PC-3 (cell line): ENCODE results near the gene CCR6. TPM values are rescaled to one million over a fixed set of nuclear protein-coding genes. Genes with fewer than 3 reads are reported as not detected.

Source experiments
- ATAC-seq: fragments of 200-7000 bp; cut with Tn5 transposase; 2 replicates; pipeline ENCODE4 v1.9.1; 2020; ENCODE audit warnings: mild to moderate bottlenecking, moderate library complexity
- BruUV-seq: library from RNA; stranded (reverse); fragments of 400-500 nt; replicated peaks from 2 replicates; lab custom pipeline; 2021; lab: Mats Ljungman, UMichigan
- CTCF ChIA-PET: fragments of 300-600 bp; sonication (Branson Sonifier 250); formaldehyde crosslinking; loops from one replicate; lab custom pipeline; 2022; ENCODE audit warnings: antibody characterized with exemption; lab: Charles Lee
- POLR2A ChIA-PET: fragments of 300-600 bp; sonication (Branson Sonifier 250); formaldehyde crosslinking; loops from one replicate; lab custom pipeline; 2022; ENCODE audit warnings: antibody characterized with exemption; ENCODE audit not compliant: unreplicated experiment; lab: Charles Lee
- DNase-seq: peaks from one replicate; pipeline ENCODE4 v3.0.0-alpha.2; 2015
- H2AFZ ChIP-seq: fragments of 300-600 bp; sonication (generic); 2 replicates; pipeline ENCODE4 v1.6.0; 2016; ENCODE audit warnings: antibody characterized with exemption, low read length
- H3F3A ChIP-seq: fragments of 300-600 bp; sonication (generic); one replicate; pipeline ENCODE4 v1.6.0; 2017; ENCODE audit warnings: antibody characterized with exemption, low read length, control low read depth, mild to moderate bottlenecking; ENCODE audit not compliant: unreplicated experiment
- H3K27ac ChIP-seq: fragments of 300-600 bp; sonication (generic); 2 replicates; pipeline ENCODE4 v1.5.1; 2016; ENCODE audit warnings: mild to moderate bottlenecking, low read length
- H3K27me3 ChIP-seq: fragments of 300-600 bp; sonication (generic); 2 replicates; pipeline ENCODE4 v1.6.1; 2016; ENCODE audit warnings: low read length, mixed read lengths
- H3K36me3 ChIP-seq: fragments of 300-600 bp; sonication (generic); 2 replicates; pipeline ENCODE4 v1.6.1; 2016; ENCODE audit warnings: low read depth, mixed run types, low read length, mixed read lengths
- H3K4me1 ChIP-seq: fragments of 300-600 bp; sonication (generic); 2 replicates; pipeline ENCODE4 v1.5.1; 2016; ENCODE audit warnings: low read length; ENCODE audit not compliant: insufficient read depth
- H3K4me2 ChIP-seq: fragments of 300-600 bp; sonication (generic); 2 replicates; pipeline ENCODE4 v1.6.0; 2016; ENCODE audit warnings: low read length
- H3K4me3 ChIP-seq: fragments of 300-600 bp; sonication (generic); 2 replicates; pipeline ENCODE4 v1.5.1; 2016; ENCODE audit warnings: mild to moderate bottlenecking, low read length, mixed read lengths
- H3K79me2 ChIP-seq: fragments of 300-600 bp; sonication (generic); 2 replicates; pipeline ENCODE4 v1.6.1; 2017; ENCODE audit warnings: low read length, mixed read lengths
- H3K9ac ChIP-seq: fragments of 300-600 bp; sonication (generic); 2 replicates; pipeline ENCODE4 v1.6.0; 2016; ENCODE audit warnings: mild to moderate bottlenecking, low read length
- H3K9me2 ChIP-seq: fragments of 300-600 bp; sonication (generic); replicated peaks from 2 replicates; pipeline ENCODE4 v1.6.1; 2016; ENCODE audit warnings: mixed run types, low read length, mixed read lengths
- H3K9me3 ChIP-seq: fragments of 300-600 bp; sonication (generic); 2 replicates; pipeline ENCODE4 v1.6.1; 2016; ENCODE audit warnings: low read length, mixed read lengths
- H4K20me1 ChIP-seq: fragments of 300-600 bp; sonication (generic); 2 replicates; pipeline ENCODE4 v1.6.1; 2016; ENCODE audit warnings: low read length, mixed read lengths
- CTCF ChIP-seq: fragments of 300-600 bp; sonication (generic); conservative IDR thresholded peaks from 2 replicates; pipeline ENCODE4 v1.5.1; 2017; ENCODE audit warnings: antibody characterized with exemption, low read depth, mild to moderate bottlenecking, low read length
- EZH2 ChIP-seq: fragments of 300-600 bp; sonication (generic); IDR thresholded peaks from one replicate; pipeline ENCODE4 v1.6.1; 2017; ENCODE audit warnings: antibody characterized with exemption, mild to moderate bottlenecking, low read length; ENCODE audit not compliant: unreplicated experiment
- EZH2phosphoT487 ChIP-seq: fragments of 300-600 bp; sonication (generic); IDR thresholded peaks from 2 replicates; pipeline ENCODE4 v1.6.1; 2018; ENCODE audit warnings: mild to moderate bottlenecking, antibody characterized with exemption, low read length, borderline replicate concordance
- intact Hi-C: fragments of 100-400 bp; cut with micrococcal nuclease; formaldehyde crosslinking; loops from 2 replicates; pipeline ENCODE4 v1.9.0; 2023
- total RNA-seq: library from RNA; depleted of rRNA; stranded (reverse); fragments of >200 nt; gene quantifications from 2 replicates; pipeline ENCODE4 v1.2.3, GENCODE V29; 2014

CCR6 gene
- total RNA-seq, 1 experiment from 2014 or later: not detected

DNA sequence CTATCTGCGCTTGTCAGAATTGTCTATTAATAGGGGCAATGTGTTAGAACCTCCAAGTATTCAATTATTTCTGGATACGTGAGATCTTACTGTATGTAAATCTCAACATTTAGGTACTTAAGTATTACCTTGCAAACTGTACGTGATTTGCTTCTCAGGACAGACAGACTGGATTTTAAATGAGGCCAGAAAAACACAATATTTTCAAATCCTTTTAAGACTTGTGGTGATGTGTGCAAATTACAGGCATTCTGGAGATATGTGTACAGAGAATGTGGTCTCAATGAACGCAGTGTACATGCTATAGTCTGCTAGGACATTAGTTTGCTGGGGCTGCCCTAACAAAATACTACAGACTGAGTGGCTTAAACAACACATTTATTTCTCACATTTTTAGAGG lies 16.9 kb downstream of the CCR6 start:
- Histone ChIP-seq H3K9ac (no peak overlapping the region), H3K27ac (no peak overlapping the region), H3K36me3 (no peaks in the 10 kb centered on the region), H3K9me3 (no peaks in the 10 kb centered on the region), H3K79me2 (no peaks in the 10 kb centered on the region), H3K4me1 (no peaks in the 10 kb centered on the region), H3K4me3 (no peak overlapping the region), H2AFZ (no peak overlapping the region), H4K20me1 (no peaks in the 10 kb centered on the region), H3K4me2 (no peak overlapping the region), H3K9me2 (no peaks in the 10 kb centered on the region), H3F3A (no peaks in the 10 kb centered on the region), H3K27me3 (peaks cover 52% of the 10 kb centered on the region)
- TF ChIP-seq CTCF (no peak), EZH2 (no peak), EZH2phosphoT487 (no peak)
- ATAC-seq (no peak), DNase-seq (no peak)
- no TSS peak for BruUV-seq
- POLR2A ChIA-PET: no interaction called here
- intact Hi-C loops: loop anchor here (5.0 kb wide), 1 partner anchor 352 kb away; no protein-coding TSS in a partner anchor
- CTCF ChIA-PET: no interaction called here

DNA sequence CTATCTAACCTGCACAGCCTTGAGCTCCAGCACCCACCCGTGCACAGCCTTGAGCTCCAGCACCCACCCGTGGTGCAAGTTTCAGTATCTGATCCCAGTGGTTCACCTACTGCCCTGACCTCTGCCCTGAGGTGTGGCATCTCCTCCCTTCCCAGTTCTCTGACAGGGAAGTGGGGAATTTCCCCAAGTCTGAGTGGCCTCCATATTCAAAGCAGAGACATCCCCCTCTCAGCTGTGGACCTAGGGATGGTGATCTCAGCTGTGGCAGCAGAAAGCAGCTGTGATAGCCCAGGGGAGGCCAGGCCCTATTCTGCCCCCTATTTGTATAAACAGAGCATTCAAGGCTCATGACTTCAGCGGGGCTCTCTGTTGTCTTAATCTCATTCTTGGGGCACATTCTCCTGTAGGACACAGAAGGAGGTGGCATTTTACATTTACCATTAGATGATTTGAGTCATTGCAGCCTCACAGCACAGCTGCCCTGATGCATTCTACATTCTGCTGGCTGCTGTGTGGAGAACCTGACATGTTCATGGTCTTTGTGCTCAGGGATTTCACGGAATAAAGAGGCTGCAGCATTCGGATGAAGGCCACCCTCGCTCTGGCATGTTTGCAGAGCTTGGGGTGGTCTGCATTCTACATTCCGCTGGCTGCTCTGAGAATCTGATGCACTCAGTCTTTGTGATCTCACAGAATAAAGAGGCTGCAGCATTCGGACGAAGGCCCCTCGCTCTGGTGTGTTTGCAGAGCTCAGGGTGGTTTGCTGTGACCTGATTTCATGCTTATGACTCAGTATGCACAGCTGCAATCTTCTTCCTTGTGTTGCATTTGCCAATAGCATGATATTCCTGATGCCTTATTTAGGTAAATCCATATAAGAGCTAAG lies 17.9 kb downstream of the CCR6 start:
- Histone ChIP-seq H3K4me1 (no peaks in the 10 kb centered on the region), H3K36me3 (no peaks in the 10 kb centered on the region), H3K9me3 (no peaks in the 10 kb centered on the region), H3K79me2 (no peaks in the 10 kb centered on the region), H3K27me3 (peaks cover 47% of the 10 kb centered on the region), H3K4me3 (no peak overlapping the region), H2AFZ (no peak overlapping the region), H3K27ac (no peak overlapping the region), H3K9me2 (no peaks in the 10 kb centered on the region), H3F3A (no peaks in the 10 kb centered on the region), H4K20me1 (no peaks in the 10 kb centered on the region), H3K4me2 (no peak overlapping the region), H3K9ac (no peak overlapping the region)
- intact Hi-C loops: loop anchor here (5.0 kb wide), 1 partner anchor 354 kb away; no protein-coding TSS in a partner anchor
- TF ChIP-seq EZH2: no peak
- ChIA-PET POLR2A (no interaction called here), CTCF (no interaction called here)
- no TSS peak for BruUV-seq
- ATAC-seq (no peak), DNase-seq (no peak)

GRCh38 chr6:167141667-167142432 lies 19.0 kb downstream of the CCR6 start:
- Histone ChIP-seq H3F3A (no peaks in the 10 kb centered on the region), H3K9me2 (no peaks in the 10 kb centered on the region), H3K27me3 (peaks cover 37% of the 10 kb centered on the region), H2AFZ (no peak overlapping the region), H3K27ac (no peak overlapping the region), H3K4me2 (no peak overlapping the region), H3K4me1 (no peaks in the 10 kb centered on the region), H3K9me3 (no peaks in the 10 kb centered on the region), H3K9ac (no peak overlapping the region), H4K20me1 (no peaks in the 10 kb centered on the region), H3K79me2 (no peaks in the 10 kb centered on the region), H3K36me3 (no peaks in the 10 kb centered on the region), H3K4me3 (no peak overlapping the region)
- DNase-seq (peak; percentile 41), ATAC-seq (peak; percentile 81)
- POLR2A ChIA-PET: no interaction called here
- intact Hi-C loops: loop anchor here (1.0 to 5.0 kb wide), 2 partner anchors 145 to 355 kb away; no protein-coding TSS in a partner anchor
- CTCF ChIA-PET: interaction anchor here (0.5 to 0.6 kb wide), 2 partner anchors 190 to 367 kb away, joined by 3 read pairs; no protein-coding TSS in a partner anchor
- TF ChIP-seq CTCF (peak; percentile 65), EZH2phosphoT487 (no peak), EZH2 (no peak)
- BruUV-seq: no TSS peak
